SK-N-SH treated with all-trans-retinoic acid at 6 μM for 48 hours (cell line): ENCODE data around the gene CD8B2.

Experiments used
- ARNTL ChIP-seq: fragments of 450-650 bp; formaldehyde crosslinking; IDR thresholded peaks from 2 replicates; pipeline ENCODE4 v1.5.0; 2020; ENCODE audit warnings: low read depth, mild to moderate bottlenecking, moderate library complexity, borderline replicate concordance
- GLIS3 ChIP-seq: fragments of 250-450 bp; sonication (Bioruptor Pico); IDR thresholded peaks from 2 replicates; pipeline ENCODE4 v1.5.0; 2020; ENCODE audit warnings: mild to moderate bottlenecking, moderate library complexity
- PPARA ChIP-seq: fragments of 250-450 bp; sonication (Bioruptor Pico); IDR thresholded peaks from 2 replicates; pipeline ENCODE4 v1.5.0; 2020; ENCODE audit warnings: mild to moderate bottlenecking, borderline replicate concordance
- ZFP3 ChIP-seq: fragments of 250-450 bp; sonication (Bioruptor Pico); IDR thresholded peaks from 2 replicates; pipeline ENCODE4 v1.5.0; 2020; ENCODE audit warnings: mild to moderate bottlenecking, moderate library complexity
- ZNF70 ChIP-seq: fragments of 450-650 bp; formaldehyde crosslinking; IDR thresholded peaks from 2 replicates; pipeline ENCODE4 v1.5.0; 2020; ENCODE audit warnings: mild to moderate bottlenecking, moderate library complexity
- ZNF8 ChIP-seq: fragments of 450-650 bp; formaldehyde crosslinking; IDR thresholded peaks from 2 replicates; pipeline ENCODE4 v1.5.0; 2020; ENCODE audit warnings: mild to moderate bottlenecking, moderate library complexity

DNA sequence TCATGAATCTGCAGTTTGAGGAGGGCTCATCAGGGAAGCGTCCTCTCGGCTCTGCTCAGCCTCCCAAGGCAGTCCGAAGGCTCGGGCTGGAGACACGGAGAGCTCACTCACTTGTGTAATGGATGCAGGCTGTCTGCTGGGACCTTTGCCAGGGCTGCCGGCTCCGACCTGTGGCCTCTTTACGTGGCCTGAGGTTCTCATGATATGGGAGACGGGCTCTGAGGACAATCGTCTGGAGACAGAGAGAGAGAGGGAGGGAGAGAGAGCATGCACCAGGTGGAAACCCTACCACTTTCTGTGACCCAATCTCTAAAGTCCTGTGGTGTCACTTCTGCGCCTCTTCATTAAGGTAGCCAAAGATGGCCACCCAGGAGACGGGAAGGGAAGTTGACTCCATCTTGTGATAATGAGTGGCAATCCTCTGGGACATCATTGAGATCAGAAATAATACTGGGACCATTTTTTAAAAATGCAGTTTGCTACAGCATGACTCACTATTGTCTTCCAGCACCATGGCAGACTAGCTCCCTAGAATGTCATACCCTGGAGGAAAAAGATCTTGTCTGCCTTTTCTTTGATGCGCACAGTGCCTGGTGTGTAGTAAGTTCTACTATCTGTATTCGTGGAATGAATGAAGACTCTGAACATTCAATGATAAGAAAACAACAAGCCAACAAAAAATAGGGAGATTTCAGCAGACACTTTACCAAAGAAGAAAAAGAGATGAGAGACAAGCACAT, 60.2 kb downstream of the CD8B2 start:
- no peak for TF ChIP-seq ZFP3 (CRISPR knock-in tag)
- TF ChIP-seq GLIS3 (CRISPR knock-in tag): no peak
- TF ChIP-seq ARNTL (CRISPR knock-in tag): no peak
- TF ChIP-seq ZNF8 (CRISPR knock-in tag): no peak
- no peak for TF ChIP-seq ZNF70 (CRISPR knock-in tag)
- no peak for TF ChIP-seq PPARA
